GM18499 (cell line): ENCODE measurements around the gene NRP2.
A peak's percentile ranks its signal among the peaks of the same experiment; 100 is the strongest.

Source experiments
- ATAC-seq: cut with Tn5 transposase; IDR thresholded peaks from one replicate; pipeline ENCODE4 v1.9.1; 2021; ENCODE audit warnings: moderate number of reproducible peaks; ENCODE audit not compliant: insufficient read depth, unreplicated experiment

NRP2 gene

GRCh38 chr2:205703471-205704126, 21.3 kb downstream of the NRP2 start:
- ATAC-seq, result no peak

GRCh38 chr2:205704127-205704741, 21.9 kb downstream of the NRP2 start:
- no peak for ATAC-seq

- ATAC-seq, result no peak
These were observed 23.4 kb downstream of the NRP2 start for GRCh38 chr2:205705511-205706349.

- ATAC-seq, result peak; percentile 90
These were observed 24.6 kb downstream of the NRP2 start for GRCh38 chr2:205706769-205707381.

- ATAC-seq, result no peak
These were observed 25.9 kb downstream of the NRP2 start for GRCh38 chr2:205708231-205708631.

- no peak for ATAC-seq
These were observed 27.0 kb downstream of the NRP2 start for GRCh38 chr2:205709319-205709718.

- no peak for ATAC-seq
These were observed 30.2 kb downstream of the NRP2 start for GRCh38 chr2:205712508-205712907.

GRCh38 chr2:205713086-205713485, 30.8 kb downstream of the NRP2 start:
- ATAC-seq, result no peak

- ATAC-seq, result peak; percentile 62
These were observed 31.9 kb downstream of the NRP2 start for GRCh38 chr2:205714058-205714776.

DNA sequence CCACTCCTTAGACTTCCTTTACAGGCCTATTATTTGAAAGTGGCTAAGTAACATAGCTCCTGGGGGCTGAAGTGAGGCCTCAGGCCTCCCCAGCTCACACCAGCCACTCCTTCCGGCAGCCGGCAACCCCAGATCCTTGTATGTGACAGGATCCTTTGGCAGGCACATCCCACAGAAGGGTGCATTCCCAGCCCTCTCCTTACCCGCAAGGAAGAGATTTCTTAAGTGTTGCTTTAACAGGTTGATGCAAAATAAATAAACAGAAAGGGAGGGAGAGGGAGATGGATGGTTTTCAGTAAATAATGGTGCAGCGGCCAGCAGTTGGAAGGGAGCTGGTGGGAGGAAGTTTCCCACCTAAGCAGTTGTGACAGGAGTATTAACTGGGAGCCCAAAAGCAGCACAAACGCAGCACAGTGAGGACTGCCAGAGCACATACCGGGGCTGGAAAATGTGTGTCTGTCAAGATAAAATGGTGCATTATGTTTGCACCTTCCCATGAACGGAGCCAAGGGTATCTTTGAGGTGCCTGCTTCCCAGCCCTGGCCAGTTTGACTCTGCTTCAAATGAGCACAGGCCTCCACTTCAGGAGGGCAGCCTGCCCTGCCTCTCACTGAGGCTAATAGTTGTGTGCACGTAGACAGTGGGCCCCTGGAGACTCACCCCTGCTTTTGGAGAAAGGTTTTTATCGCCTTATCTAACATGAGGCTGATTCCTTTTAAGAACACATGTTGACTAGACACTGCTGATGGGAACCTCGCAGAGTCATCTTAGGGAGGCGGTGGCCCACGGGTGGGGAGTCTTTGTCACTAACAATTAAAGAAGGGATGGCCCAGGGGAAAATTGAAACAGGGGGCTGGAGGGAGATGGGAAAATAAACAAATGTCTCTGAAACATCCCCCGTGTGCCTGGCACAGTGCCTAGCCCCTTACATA, 32.8 kb downstream of the NRP2 start:
- ATAC-seq, result no peak

DNA sequence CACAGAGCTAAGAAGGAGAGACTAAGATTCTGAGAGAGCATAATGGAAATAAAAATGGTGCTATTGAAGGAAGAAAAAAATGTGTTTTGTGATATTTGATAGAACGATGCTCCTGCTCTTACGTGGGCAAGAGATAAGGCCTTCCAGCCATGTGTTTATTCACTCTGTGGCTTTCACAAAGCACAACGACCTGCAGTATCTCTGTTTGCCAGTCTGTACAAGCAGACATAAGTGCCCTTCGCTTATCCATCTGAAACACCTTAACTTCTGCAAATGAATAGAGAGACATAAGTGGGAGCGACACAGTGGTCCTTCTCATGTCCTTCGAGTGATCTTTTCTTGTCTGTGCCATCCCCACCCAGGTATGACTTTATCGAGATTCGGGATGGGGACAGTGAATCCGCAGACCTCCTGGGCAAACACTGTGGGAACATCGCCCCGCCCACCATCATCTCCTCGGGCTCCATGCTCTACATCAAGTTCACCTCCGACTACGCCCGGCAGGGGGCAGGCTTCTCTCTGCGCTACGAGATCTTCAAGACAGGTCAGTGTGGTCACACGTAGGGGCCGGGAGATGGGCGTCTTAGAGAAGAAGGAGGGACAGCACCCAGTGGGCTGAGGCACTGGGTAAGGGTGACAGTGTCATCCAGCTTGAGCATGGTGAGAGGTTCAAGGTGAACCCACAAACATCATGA, 33.7 kb downstream of the NRP2 start:
- ATAC-seq, result no peak

GRCh38 chr2:205717175-205717846, 35.0 kb downstream of the NRP2 start:
- ATAC-seq, result no peak

- no peak for ATAC-seq
These were observed 35.7 kb downstream of the NRP2 start for GRCh38 chr2:205717999-205718398.

GRCh38 chr2:205719847-205720246, 37.5 kb downstream of the NRP2 start:
- ATAC-seq, result no peak

DNA sequence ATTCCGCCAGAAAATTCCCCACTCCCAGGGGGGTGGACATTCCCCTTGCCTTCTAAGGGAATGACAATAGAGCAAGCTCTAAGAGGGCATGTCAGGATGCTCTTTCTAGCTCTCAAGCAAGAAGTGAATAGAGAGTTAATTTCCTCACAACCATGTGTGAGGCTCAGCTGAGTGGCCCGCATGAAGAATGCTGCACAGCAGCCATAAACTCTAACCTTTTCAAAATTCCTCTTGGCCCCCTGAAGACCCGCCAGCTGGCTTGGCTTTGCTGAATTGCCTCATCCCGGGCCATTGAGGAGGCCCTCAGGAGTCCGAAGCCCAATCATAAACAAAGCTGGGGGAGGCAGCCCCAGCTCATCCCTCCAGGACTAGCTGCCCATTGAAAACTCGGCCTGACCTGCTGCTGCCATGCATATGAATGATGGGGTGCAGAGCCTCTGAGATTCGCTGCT, 38.2 kb downstream of the NRP2 start:
- ATAC-seq, result no peak

- ATAC-seq, result no peak
These were observed 38.8 kb downstream of the NRP2 start for GRCh38 chr2:205721057-205721449.

- ATAC-seq, result peak; percentile 36
These were observed 40.1 kb downstream of the NRP2 start for GRCh38 chr2:205722283-205722918.

GRCh38 chr2:205723179-205723578, 40.9 kb downstream of the NRP2 start:
- no peak for ATAC-seq
